Adrenal gland (tissue), 5 donors: ENCODE data around the gene UMPS.

ENCODE experiments used
- POLR2A ChIP-seq, 2 donors: fragments of 450-650 bp; IDR thresholded peaks; one replicate each; pipeline ENCODE4 v1.6.1; 2017; ENCODE audit warnings: antibody characterized with exemption in 2 of 2, mild to moderate bottlenecking in 2 of 2, moderate library complexity in 1 of 2
- TF ChIP-seq, protein P1 (sequence below), 6 experiments: fragments of 450-650 bp in 4 of 6; fragments of 200-600 bp in 2 of 6; sonication (generic) in 1 of 6; IDR thresholded peaks; 1 replicate in 5 of 6; 2 replicates in 1 of 6; pipeline versions ENCODE4 v1.5.1 to v1.8.0; 2016 to 2021; ENCODE audit warnings: antibody characterized with exemption in 6 of 6, mild to moderate bottlenecking in 2 of 6, moderate library complexity in 1 of 6
- donor health status: DM: no; HTN: no; CAD: no.

- no peak for TF ChIP-seq POLR2A (IDR thresholded peaks at IDR 0.05)
- TF ChIP-seq, protein P1, sequence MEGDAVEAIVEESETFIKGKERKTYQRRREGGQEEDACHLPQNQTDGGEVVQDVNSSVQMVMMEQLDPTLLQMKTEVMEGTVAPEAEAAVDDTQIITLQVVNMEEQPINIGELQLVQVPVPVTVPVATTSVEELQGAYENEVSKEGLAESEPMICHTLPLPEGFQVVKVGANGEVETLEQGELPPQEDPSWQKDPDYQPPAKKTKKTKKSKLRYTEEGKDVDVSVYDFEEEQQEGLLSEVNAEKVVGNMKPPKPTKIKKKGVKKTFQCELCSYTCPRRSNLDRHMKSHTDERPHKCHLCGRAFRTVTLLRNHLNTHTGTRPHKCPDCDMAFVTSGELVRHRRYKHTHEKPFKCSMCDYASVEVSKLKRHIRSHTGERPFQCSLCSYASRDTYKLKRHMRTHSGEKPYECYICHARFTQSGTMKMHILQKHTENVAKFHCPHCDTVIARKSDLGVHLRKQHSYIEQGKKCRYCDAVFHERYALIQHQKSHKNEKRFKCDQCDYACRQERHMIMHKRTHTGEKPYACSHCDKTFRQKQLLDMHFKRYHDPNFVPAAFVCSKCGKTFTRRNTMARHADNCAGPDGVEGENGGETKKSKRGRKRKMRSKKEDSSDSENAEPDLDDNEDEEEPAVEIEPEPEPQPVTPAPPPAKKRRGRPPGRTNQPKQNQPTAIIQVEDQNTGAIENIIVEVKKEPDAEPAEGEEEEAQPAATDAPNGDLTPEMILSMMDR (IDR thresholded peaks at IDR 0.05), result no peak
Measured at GRCh38 chr3:124774327-124774718, 44.1 kb downstream of the UMPS start.
